GM13977 (cell line): Measurements from ENCODE around the gene KLRC3.
"Not testable (repeated sequence)": the region's sequence is repeated elsewhere in the genome, so short reads cannot be mapped to it uniquely, and the experiment has no call there.

Source experiments
- DNase-seq: peaks from one replicate; pipeline ENCODE4 v3.0.0; 2012; ENCODE audit warnings: low spot score
- in situ Hi-C: fragments of 300-500 bp; cut with MboI; formaldehyde crosslinking; loops from one replicate; pipeline ENCODE4 v1.12.0; 2022; ENCODE audit warnings: low sequenced_read_pairs, low pct_unique_long_range_greater_than_20kb, mixed read lengths, inconsistent platforms; ENCODE audit not compliant: unreplicated experiment
- TF ChIP-seq, protein P1 (sequence below): IDR thresholded peaks from 2 replicates; pipeline ENCODE4 v1.5.1; 2012; ENCODE audit warnings: mild to moderate bottlenecking, control low read depth; ENCODE audit not compliant: insufficient read depth; ENCODE audit errors: extremely low read depth, missing control alignments

Gene KLRC3

DNA sequence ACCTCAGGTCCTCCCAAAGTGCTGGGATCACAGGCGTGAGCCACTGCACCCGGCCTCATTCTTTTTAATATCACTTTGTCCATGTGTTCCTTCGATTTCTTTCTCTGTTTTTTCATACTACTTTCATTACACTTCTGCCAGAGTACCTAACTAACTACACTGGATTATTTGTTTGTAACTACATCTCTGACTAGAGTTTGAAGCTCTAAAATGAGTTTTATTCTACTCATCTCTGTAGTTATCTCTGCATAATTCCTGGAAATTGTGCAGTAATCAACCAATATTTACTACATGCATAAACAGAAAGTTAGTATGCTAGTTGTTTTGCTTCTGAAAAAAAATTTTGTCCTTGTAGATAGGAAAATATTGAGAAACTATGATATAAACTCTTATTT lies 45.8 kb downstream of the KLRC3 start:
- TF ChIP-seq, protein P1, sequence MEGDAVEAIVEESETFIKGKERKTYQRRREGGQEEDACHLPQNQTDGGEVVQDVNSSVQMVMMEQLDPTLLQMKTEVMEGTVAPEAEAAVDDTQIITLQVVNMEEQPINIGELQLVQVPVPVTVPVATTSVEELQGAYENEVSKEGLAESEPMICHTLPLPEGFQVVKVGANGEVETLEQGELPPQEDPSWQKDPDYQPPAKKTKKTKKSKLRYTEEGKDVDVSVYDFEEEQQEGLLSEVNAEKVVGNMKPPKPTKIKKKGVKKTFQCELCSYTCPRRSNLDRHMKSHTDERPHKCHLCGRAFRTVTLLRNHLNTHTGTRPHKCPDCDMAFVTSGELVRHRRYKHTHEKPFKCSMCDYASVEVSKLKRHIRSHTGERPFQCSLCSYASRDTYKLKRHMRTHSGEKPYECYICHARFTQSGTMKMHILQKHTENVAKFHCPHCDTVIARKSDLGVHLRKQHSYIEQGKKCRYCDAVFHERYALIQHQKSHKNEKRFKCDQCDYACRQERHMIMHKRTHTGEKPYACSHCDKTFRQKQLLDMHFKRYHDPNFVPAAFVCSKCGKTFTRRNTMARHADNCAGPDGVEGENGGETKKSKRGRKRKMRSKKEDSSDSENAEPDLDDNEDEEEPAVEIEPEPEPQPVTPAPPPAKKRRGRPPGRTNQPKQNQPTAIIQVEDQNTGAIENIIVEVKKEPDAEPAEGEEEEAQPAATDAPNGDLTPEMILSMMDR: no peak
- DNase-seq: no peak
- in situ Hi-C loops: no loop called here

DNA sequence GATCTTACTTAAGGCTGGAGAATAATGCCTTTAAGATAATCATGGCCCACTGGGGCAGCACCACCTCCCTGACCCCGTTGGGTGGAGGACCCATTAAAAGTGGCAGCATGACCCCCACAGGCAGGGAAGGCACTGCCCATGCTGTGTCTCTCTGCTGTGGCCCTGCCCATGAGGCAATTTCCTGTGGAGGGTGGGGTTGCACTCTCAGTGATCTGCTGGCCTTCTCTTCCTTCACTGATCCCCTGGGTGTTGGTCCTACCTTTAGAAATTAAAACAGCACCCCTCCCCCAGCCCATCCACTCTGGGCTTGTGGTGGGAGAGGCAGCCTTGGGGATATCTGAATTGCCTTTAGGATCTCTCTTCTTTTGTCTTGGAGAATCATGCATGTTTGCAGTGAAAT lies 47.8 kb downstream of the KLRC3 start:
- TF ChIP-seq, protein P1: no peak
- in situ Hi-C loops: no loop called here
- no peak for DNase-seq

DNA sequence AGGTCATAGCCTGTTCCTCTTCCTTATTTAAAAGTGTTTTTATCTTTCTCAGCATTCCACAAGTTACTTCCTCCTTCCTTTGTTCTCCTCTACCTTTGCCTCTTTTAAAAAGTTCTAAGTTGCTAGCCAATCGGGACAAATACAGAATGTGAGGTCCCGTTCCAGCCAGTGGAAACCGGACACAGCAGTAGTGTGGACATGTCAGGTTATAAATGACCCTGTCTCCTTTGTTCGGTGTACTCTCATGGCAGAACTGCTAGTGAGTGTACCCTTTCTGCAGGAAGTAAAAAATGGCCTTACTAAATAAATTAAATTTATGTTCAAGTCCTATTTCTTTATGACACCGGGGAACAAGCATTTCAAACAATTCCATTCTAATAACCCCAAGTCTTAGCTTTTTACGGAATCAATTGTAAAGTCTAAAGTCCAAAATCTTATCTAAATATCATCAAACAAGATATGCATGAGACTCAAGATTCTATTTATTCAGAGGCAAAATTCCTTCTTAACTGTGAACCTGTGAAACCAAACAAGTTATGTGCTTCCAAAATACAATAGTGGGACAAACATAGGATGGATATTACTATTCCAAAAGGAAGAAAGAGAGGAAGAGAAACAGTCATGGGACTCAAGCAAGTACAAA lies 48.4 kb downstream of the KLRC3 start:
- in situ Hi-C loops, DNase-seq: not testable (repeated sequence)

DNA sequence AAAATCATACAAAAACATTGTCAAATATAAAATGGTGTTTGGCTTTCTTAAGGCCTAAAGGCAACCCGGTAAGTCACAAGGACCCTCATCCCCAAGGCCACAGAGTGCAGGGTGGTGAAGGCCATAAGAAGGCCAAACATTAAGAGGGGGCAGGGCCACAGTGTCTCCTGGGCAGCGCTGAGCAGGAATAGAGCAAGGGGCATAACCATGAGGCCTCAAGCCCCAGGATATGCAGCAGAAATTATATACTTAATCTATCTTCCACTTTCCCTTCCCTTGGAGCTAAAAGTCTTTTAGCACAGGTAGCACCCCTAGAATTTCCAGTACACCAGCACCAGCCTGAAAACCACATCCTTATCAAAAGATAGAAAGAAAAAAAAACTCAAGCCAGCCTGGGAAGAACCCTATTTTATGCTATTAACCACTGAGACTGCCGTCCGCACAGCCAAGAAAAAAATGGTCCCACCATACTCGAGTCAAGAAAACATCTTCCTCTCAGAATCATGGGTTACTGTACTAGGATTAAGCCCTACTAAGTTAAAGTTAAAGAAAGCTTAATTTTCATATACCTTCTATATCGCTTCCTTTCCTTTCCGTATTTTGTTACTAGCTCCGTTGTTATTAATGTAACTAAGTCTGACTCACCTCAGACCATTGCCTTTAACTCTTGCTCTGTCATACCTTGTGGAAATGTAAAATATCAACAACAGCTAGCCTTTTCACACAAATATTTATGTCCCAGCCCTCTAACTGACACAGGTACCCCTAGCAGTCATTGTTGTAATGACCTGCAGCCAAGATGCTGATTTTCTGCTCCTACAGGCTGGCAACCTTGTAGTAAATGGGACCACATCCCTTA lies 50.6 kb downstream of the KLRC3 start:
- no peak for DNase-seq
- in situ Hi-C loops: no loop called here

DNA sequence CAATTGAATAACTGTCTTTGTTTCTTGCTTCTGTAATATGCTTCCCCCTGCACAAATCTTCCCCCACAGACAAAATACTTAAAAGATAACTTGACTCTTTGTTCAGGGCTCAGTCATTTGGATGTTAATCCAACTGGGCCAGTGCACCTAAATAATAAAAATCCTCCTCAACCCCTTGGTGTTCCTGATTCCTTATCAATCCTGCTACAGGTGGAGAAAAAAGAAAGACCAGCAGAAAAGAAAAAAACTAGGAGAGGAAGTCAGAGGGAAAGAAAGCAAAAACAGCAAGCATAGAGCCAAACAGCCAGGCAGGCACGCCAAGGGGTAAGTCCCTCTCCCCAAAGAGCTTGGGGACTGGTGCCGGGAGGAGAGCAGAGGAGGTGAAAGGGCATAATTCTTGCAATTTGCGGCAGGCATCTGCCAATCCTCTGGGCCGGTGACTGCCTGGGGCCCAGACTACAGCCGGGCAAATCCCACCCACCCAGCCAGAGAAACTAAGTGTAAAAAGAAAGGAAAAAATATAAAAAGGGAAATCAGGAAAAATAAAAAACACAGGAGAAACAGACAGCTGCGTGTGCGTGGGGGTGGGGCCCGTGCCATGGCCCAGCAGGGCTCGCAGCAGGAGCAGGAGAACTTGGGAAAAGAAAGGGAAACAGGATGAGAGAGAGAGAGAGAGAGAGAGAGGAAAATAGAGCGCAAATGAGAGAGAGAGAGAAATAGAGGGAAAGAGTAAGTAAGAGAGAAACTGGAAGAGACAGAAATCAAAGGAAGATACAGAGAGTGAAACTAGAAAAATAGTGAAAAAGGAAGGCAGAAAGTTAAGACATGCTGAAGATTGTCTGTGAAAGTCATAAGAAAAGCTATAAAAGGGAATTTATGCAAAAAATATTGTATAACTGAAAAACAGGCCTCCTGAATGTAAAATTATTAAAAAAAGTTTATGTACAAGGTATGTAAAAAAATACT lies 51.9 kb downstream of the KLRC3 start:
- in situ Hi-C loops: no loop called here
- no peak for DNase-seq
- TF ChIP-seq, protein P1: no peak

More for the DNA sequence above, 50.6 kb downstream of the KLRC3 start:
- TF ChIP-seq, protein P1: no peak

DNA sequence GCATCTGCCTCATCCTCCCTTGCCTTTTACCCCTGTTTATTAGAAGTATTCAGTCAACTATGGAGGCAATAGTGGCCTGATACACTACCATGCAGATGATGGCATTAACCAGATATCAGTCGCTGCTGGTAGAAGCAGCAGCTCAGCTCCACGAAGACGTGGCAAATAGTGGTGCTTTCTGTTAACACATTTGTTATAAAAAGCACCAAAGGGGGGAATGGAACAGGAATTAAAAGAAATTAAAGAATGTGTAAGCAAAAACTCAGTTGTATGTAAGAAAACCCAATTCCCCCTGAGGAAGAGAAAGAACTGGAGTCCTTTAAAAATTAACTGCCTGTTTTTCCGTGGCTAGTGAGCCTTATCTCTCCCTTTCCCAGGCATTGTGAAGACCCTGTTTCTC lies 52.7 kb downstream of the KLRC3 start:
- DNase-seq, in situ Hi-C loops: not testable (repeated sequence)

DNA sequence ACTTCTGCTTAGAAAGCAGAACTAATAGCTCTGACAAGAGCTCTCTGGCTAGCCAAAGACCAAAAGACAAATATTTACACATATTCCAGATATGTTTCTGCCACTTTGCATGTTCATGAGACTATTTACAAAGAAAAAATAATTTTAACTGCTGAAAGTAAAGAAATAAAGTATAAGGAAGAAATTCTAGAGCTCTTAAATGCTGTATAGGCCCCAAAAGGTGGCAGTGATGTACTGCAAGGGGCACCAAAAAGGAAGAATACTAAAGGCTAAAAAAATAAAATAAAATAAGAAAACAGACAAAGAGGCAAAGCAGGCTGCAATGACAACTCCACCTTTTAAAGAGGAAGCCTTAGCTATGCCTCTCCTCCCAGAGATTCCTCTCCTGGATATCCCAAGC lies 53.5 kb downstream of the KLRC3 start:
- DNase-seq: no peak
- in situ Hi-C loops: no loop called here
- TF ChIP-seq, protein P1: no peak
